Mononuclear cell (primary cell): ENCODE measurements around the gene CUL1. TPM values are rescaled to one million over a fixed set of nuclear protein-coding genes. Genes with fewer than 3 reads are reported as not detected.

Source experiments
- H3K27me3 ChIP-seq: 2 replicates; pipeline ENCODE4 v1.6.0; 2011; ENCODE audit warnings: low read length, control low read depth; ENCODE audit not compliant: insufficient read depth
- H3K4me1 ChIP-seq: 2 replicates; pipeline ENCODE4 v1.5.1; 2011; ENCODE audit warnings: mild to moderate bottlenecking, low read length, control low read depth; ENCODE audit not compliant: insufficient read depth
- H3K4me3 ChIP-seq: 2 replicates; pipeline ENCODE4 v1.5.1; 2011; ENCODE audit warnings: mild to moderate bottlenecking, low read length, moderate library complexity
- H3K9me3 ChIP-seq: 2 replicates; pipeline ENCODE4 v1.5.1; 2011; ENCODE audit warnings: low read depth, mild to moderate bottlenecking, control low read depth, low read length
- total RNA-seq: library from RNA; depleted of rRNA; stranded (reverse); fragments of >200 nt; gene quantifications from one replicate; pipeline ENCODE4 v1.2.3, GENCODE V29; 2012

The CUL1 gene
- total RNA-seq, 1 donor, result 35.1 TPM

- Histone ChIP-seq H3K9me3 (no peaks in the 10 kb centered on the region), H3K4me1 (no peaks in the 10 kb centered on the region), H3K27me3 (no peaks in the 10 kb centered on the region), H3K4me3 (no peak overlapping the region)
These were observed 12.3 kb upstream of the CUL1 start for GRCh38 chr7:148686312-148686937.

GRCh38 chr7:148687555-148687954, 11.1 kb upstream of the CUL1 start:
- no peaks in the 10 kb centered on the region for H3K9me3 ChIP-seq
- no peak overlapping the region for H3K4me3 ChIP-seq
- no peaks in the 10 kb centered on the region for H3K27me3 ChIP-seq
- H3K4me1 ChIP-seq, result no peaks in the 10 kb centered on the region

- no peaks in the 10 kb centered on the region for H3K27me3 ChIP-seq
- H3K4me1 ChIP-seq, result no peaks in the 10 kb centered on the region
These were observed 10.2 kb upstream of the CUL1 start for GRCh38 chr7:148688526-148688925.

GRCh38 chr7:148693651-148694050, 5.1 kb upstream of the CUL1 start:
- H3K9me3 ChIP-seq, result no peaks in the 10 kb centered on the region
- H3K4me3 ChIP-seq, result no peak overlapping the region
- no peaks in the 10 kb centered on the region for H3K27me3 ChIP-seq
- H3K4me1 ChIP-seq, result peaks cover 8% of the 10 kb centered on the region

More at GRCh38 chr7:148688526-148688925, 10.2 kb upstream of the CUL1 start:
- Histone ChIP-seq H3K9me3 (no peaks in the 10 kb centered on the region), H3K4me3 (no peak overlapping the region)

- no peaks in the 10 kb centered on the region for H3K27me3 ChIP-seq
- peaks cover 8% of the 10 kb centered on the region for H3K4me1 ChIP-seq
- no peaks in the 10 kb centered on the region for H3K9me3 ChIP-seq
- no peak overlapping the region for H3K4me3 ChIP-seq
These were observed 4.1 kb upstream of the CUL1 start for GRCh38 chr7:148694631-148695030.

GRCh38 chr7:148695953-148696352, 2.8 kb upstream of the CUL1 start:
- H3K27me3 ChIP-seq, result no peaks in the 10 kb centered on the region
- H3K9me3 ChIP-seq, result no peaks in the 10 kb centered on the region
- H3K4me1 ChIP-seq, result peaks cover 14% of the 10 kb centered on the region
- H3K4me3 ChIP-seq, result no peak overlapping the region

- Histone ChIP-seq H3K9me3 (no peaks in the 10 kb centered on the region), H3K4me1 (peaks cover 22% of the 10 kb centered on the region), H3K4me3 (no peak overlapping the region), H3K27me3 (no peaks in the 10 kb centered on the region)
These were observed 1.9 kb upstream of the CUL1 start for GRCh38 chr7:148696787-148697186.

- Histone ChIP-seq H3K27me3 (no peaks in the 10 kb centered on the region), H3K4me1 (peaks cover 27% of the 10 kb centered on the region), H3K4me3 (peak overlapping the region; percentile 82), H3K9me3 (no peaks in the 10 kb centered on the region)
These were observed 1.3 kb upstream of the CUL1 start for GRCh38 chr7:148697256-148698006.

GRCh38 chr7:148698007-148698396, 701 bp upstream of the CUL1 start:
- H3K4me3 ChIP-seq, result peak overlapping the region; percentile 82
- H3K27me3 ChIP-seq, result no peaks in the 10 kb centered on the region

GRCh38 chr7:148699024-148699781, 500 bp downstream of the CUL1 start:
- H3K4me1 ChIP-seq, result peaks cover 37% of the 10 kb centered on the region
- H3K4me3 ChIP-seq, result peak overlapping the region; percentile 82
- H3K9me3 ChIP-seq, result no peaks in the 10 kb centered on the region
- H3K27me3 ChIP-seq, result no peaks in the 10 kb centered on the region

More at GRCh38 chr7:148698007-148698396, 701 bp upstream of the CUL1 start:
- peaks cover 32% of the 10 kb centered on the region for H3K4me1 ChIP-seq
- H3K9me3 ChIP-seq, result no peaks in the 10 kb centered on the region

- Histone ChIP-seq H3K9me3 (no peaks in the 10 kb centered on the region), H3K4me3 (peak overlapping the region; percentile 82), H3K4me1 (peaks cover 37% of the 10 kb centered on the region), H3K27me3 (no peaks in the 10 kb centered on the region)
These were observed 1.3 kb downstream of the CUL1 start for GRCh38 chr7:148699782-148700629.

GRCh38 chr7:148700661-148701064, 2.0 kb downstream of the CUL1 start:
- no peaks in the 10 kb centered on the region for H3K9me3 ChIP-seq
- H3K27me3 ChIP-seq, result no peaks in the 10 kb centered on the region
- peak overlapping the region; percentile 82 for H3K4me3 ChIP-seq
- H3K4me1 ChIP-seq, result peaks cover 37% of the 10 kb centered on the region

GRCh38 chr7:148701414-148701813, 2.7 kb downstream of the CUL1 start:
- H3K4me1 ChIP-seq, result peaks cover 43% of the 10 kb centered on the region
- H3K27me3 ChIP-seq, result no peaks in the 10 kb centered on the region
- H3K9me3 ChIP-seq, result no peaks in the 10 kb centered on the region
- no peak overlapping the region for H3K4me3 ChIP-seq

GRCh38 chr7:148702876-148703670, 4.4 kb downstream of the CUL1 start:
- no peaks in the 10 kb centered on the region for H3K27me3 ChIP-seq
- H3K9me3 ChIP-seq, result no peaks in the 10 kb centered on the region
- no peak overlapping the region for H3K4me3 ChIP-seq
- H3K4me1 ChIP-seq, result peaks cover 44% of the 10 kb centered on the region
